GM13977 (cell line): Measurements from ENCODE around the gene CTCF.

Experiments used
- DNase-seq: peaks from one replicate; pipeline ENCODE4 v3.0.0; 2012; ENCODE audit warnings: low spot score
- in situ Hi-C: fragments of 300-500 bp; cut with MboI; formaldehyde crosslinking; loops from one replicate; pipeline ENCODE4 v1.12.0; 2022; ENCODE audit warnings: low sequenced_read_pairs, low pct_unique_long_range_greater_than_20kb, mixed read lengths, inconsistent platforms; ENCODE audit not compliant: unreplicated experiment
- TF ChIP-seq, protein P1 (sequence below): IDR thresholded peaks from 2 replicates; pipeline ENCODE4 v1.5.1; 2012; ENCODE audit warnings: mild to moderate bottlenecking, control low read depth; ENCODE audit not compliant: insufficient read depth; ENCODE audit errors: extremely low read depth, missing control alignments

The CTCF gene

DNA sequence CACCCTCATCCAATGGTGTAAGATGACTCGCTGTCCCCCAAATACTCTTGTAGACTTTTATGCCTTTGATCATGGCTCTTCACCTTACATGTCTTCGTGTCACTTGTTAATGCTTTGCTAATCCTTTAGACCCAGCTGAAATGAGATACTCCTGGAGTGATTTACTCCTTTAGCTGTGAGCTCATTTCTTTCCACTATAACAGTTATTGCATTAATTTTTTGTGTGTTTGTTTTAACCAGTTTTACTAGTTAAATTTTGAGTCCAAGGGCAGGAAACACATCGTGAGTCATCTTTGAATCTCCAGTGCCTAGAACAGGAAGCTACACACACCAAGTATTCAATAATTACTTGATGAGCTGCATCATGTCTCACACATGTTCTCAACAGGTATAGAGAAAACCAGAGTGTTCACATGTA lies 6.5 kb upstream of the CTCF start:
- TF ChIP-seq, protein P1, sequence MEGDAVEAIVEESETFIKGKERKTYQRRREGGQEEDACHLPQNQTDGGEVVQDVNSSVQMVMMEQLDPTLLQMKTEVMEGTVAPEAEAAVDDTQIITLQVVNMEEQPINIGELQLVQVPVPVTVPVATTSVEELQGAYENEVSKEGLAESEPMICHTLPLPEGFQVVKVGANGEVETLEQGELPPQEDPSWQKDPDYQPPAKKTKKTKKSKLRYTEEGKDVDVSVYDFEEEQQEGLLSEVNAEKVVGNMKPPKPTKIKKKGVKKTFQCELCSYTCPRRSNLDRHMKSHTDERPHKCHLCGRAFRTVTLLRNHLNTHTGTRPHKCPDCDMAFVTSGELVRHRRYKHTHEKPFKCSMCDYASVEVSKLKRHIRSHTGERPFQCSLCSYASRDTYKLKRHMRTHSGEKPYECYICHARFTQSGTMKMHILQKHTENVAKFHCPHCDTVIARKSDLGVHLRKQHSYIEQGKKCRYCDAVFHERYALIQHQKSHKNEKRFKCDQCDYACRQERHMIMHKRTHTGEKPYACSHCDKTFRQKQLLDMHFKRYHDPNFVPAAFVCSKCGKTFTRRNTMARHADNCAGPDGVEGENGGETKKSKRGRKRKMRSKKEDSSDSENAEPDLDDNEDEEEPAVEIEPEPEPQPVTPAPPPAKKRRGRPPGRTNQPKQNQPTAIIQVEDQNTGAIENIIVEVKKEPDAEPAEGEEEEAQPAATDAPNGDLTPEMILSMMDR, result no peak
- in situ Hi-C loops, result no loop called here
- no peak for DNase-seq

- DNase-seq, result no peak
- in situ Hi-C loops, result no loop called here
- TF ChIP-seq, protein P1, result no peak
Measured at GRCh38 chr16:67558859-67559258, 3.5 kb upstream of the CTCF start.

- in situ Hi-C loops, result no loop called here
- no peak for DNase-seq
- TF ChIP-seq, protein P1, result no peak
Measured at GRCh38 chr16:67560827-67561342, 1.4 kb upstream of the CTCF start.

DNA sequence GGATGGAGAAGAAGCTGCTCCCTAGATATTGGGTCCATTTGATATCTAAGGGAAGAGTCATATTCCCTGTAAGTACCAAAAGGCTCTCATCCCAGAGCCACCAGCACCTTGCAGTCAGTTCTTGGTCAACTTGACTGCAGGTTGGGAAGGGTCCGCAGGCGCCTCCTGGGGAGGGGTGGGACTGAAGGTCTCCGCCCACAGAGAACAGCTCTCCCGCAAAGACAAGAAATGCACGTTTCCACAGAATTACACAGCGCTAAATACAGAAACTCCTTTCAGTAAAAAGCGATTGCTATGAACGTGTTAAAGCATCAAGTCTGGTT lies 864 bp upstream of the CTCF start:
- in situ Hi-C loops, result no loop called here
- TF ChIP-seq, protein P1, result no peak
- DNase-seq, result no peak

DNA sequence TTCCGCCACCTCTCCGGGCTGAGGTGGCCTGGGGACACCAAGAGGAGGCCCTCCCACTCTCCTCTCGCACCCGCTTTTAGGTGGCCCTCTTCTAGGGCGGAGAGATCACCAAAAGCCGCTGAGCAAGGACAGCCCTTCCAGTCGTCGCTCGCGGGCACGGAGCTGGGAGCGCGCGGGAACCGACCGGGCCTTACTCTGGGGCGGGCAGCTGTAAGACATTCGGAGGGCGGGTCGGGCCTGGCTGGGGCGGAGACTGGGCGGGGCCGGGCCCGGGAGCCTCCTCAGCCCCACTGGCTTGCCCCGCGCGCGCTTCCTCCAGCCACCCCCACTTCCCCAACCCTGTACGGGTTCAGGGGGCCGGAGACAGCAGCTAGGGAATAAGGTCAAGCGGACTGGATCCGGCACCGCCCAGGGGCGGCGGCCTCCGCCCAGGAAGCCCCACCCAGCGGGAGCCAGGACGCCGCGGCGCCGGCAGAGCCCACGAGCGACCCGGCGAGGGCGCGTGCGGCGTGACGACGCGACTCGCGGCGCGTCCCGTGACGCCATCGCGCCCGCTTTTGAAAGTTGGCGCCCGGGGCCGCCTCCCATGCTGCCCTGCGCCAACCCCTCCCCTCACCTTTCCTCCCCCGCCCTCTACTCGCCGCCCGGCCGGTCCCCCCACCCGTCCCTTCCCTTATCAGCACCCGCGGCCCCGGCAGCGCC lies 351 bp upstream of the CTCF start:
- DNase-seq, result peak; percentile 96
- TF ChIP-seq, protein P1, result no peak
- in situ Hi-C loops, result no loop called here

DNA sequence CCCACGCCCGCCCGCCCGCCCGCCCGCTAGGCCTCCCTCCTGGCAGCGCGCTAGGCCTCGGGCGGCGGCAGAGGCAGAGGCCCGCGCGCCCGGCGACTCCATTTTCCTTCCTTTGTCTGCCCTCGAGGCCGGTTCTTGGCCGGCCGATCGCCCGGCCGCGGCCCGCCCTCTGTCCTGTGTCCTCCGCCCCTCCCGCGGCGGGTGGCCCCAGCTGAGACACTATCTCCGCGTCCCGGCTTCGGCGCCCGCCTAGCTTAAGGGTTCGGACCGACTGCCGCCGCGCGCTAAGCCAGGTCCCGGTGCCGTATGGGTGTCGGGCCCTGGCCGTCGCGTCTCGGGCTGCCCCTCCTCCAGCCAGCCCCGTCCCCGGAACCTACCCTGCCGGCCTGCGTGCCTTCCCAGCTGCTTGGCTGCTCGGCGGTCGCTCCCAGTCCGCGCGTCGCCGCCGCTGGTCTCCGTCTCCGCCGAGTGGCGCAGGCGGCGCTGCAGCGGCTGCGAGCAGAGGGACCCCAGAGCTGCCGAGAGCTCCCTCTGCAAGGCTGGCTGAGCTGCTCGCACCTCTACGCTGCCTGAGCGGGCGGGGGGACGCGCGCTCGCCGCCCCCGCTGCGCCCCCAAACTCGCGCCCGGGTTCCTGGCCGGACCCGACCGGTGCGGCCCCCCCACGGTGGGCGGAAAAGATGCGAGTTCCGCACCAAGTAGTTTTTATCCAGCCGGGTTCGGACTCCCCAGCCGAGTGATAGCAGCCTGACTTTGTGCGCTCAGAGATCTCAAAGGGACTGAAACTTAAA lies 787 bp downstream of the CTCF start:
- in situ Hi-C loops, result no loop called here
- TF ChIP-seq, protein P1, result peak; percentile 31
- DNase-seq, result peak; percentile 64
